ENCODE measurements around the gene SYNJ1.
"Not testable (repeated sequence)": the region's sequence is repeated elsewhere in the genome, so short reads cannot be mapped to it uniquely, and the experiment has no call there.

Gene SYNJ1

GRCh38 chr21:32750405-32750804, 22.6 kb upstream of the SYNJ1 start:
- DNase-seq (ENCODE audit: low spot score) = no peak
- no peak for TF ChIP-seq CTCF (IDR thresholded peaks at IDR 0.05; ENCODE audit: borderline replicate concordance, control extremely low read depth, extremely low read depth, insufficient read depth, missing control alignments)
- in situ Hi-C loops (cut with MboI; ENCODE audit: low sequenced_read_pairs, unreplicated experiment) = no loop called here

- in situ Hi-C loops (cut with MboI; ENCODE audit: low sequenced_read_pairs, unreplicated experiment) = no loop called here
- no peak for DNase-seq (ENCODE audit: low spot score)
- TF ChIP-seq CTCF (IDR thresholded peaks at IDR 0.05; ENCODE audit: borderline replicate concordance, control extremely low read depth, extremely low read depth, insufficient read depth, missing control alignments) = no peak
These were observed 21.8 kb upstream of the SYNJ1 start for GRCh38 chr21:32749662-32750061.

GRCh38 chr21:32748529-32748928, 20.7 kb upstream of the SYNJ1 start:
- in situ Hi-C loops (cut with MboI; ENCODE audit: low sequenced_read_pairs, unreplicated experiment) = no loop called here
- no peak for TF ChIP-seq CTCF (IDR thresholded peaks at IDR 0.05; ENCODE audit: borderline replicate concordance, control extremely low read depth, extremely low read depth, insufficient read depth, missing control alignments)
- no peak for DNase-seq (ENCODE audit: low spot score)

- in situ Hi-C loops (cut with MboI; ENCODE audit: low sequenced_read_pairs, unreplicated experiment) = no loop called here
- DNase-seq (ENCODE audit: low spot score) = no peak
- no peak for TF ChIP-seq CTCF (IDR thresholded peaks at IDR 0.05; ENCODE audit: borderline replicate concordance, control extremely low read depth, extremely low read depth, insufficient read depth, missing control alignments)
These were observed 19.6 kb upstream of the SYNJ1 start for GRCh38 chr21:32747396-32747795.

GRCh38 chr21:32746711-32747110, 18.9 kb upstream of the SYNJ1 start:
- in situ Hi-C loops (cut with MboI; ENCODE audit: low sequenced_read_pairs, unreplicated experiment); DNase-seq (ENCODE audit: low spot score): not testable (repeated sequence)

- in situ Hi-C loops (cut with MboI; ENCODE audit: low sequenced_read_pairs, unreplicated experiment) = no loop called here
- TF ChIP-seq CTCF (IDR thresholded peaks at IDR 0.05; ENCODE audit: borderline replicate concordance, control extremely low read depth, extremely low read depth, insufficient read depth, missing control alignments) = no peak
These were observed 14.6 kb upstream of the SYNJ1 start for GRCh38 chr21:32742396-32742795.

GRCh38 chr21:32741336-32741735, 13.5 kb upstream of the SYNJ1 start:
- DNase-seq (ENCODE audit: low spot score) = no peak
- TF ChIP-seq CTCF (IDR thresholded peaks at IDR 0.05; ENCODE audit: borderline replicate concordance, control extremely low read depth, extremely low read depth, insufficient read depth, missing control alignments) = no peak
- in situ Hi-C loops (cut with MboI; ENCODE audit: low sequenced_read_pairs, unreplicated experiment) = no loop called here

More at GRCh38 chr21:32742396-32742795, 14.6 kb upstream of the SYNJ1 start:
- no peak for DNase-seq (ENCODE audit: low spot score)

All from GM13976 (cell line).